ENCODE measurements around the gene HDAC4.

- no peak for TF ChIP-seq SP2 (IDR thresholded peaks at IDR 0.05; ENCODE audit: low read length)
- TF ChIP-seq EZH2 (IDR thresholded peaks at IDR 0.05; ENCODE audit: low read depth, low read length, severe bottlenecking) = no peak
Measured at GRCh38 chr2:239062743-239063142, 338.1 kb downstream of the HDAC4 start.

Measured in H1 (cell line).